GM12878 (cell line): ENCODE results near the gene NOS3. TPM values are rescaled to one million over a fixed set of nuclear protein-coding genes. Genes with fewer than 3 reads are reported as not detected.

Source experiments
- ATAC-seq: fragments of 200-7000 bp; cut with Tn5 transposase; 3 replicates; pipeline ENCODE4 v1.9.1; 2020; ENCODE audit warnings: mild to moderate bottlenecking, moderate library complexity
- BruUV-seq: library from RNA; stranded (reverse); fragments of 400-500 nt; replicated peaks from 2 replicates; lab custom pipeline; 2021; lab: Mats Ljungman, UMichigan
- CTCF ChIA-PET: fragments of 300-600 bp; sonication (Branson Sonifier 250); formaldehyde crosslinking; extraction: SDS; loops from one replicate; lab custom pipeline; 2021; ENCODE audit warnings: inconsistent platforms; lab: Yijun Ruan, JAX
- POLR2A ChIA-PET: fragments of 350-600 bp; formaldehyde crosslinking; extraction: SDS; loops from one replicate; lab custom pipeline; 2021; ENCODE audit warnings: inconsistent platforms; lab: Charles Lee
- RAD21 ChIA-PET: fragments of 300-600 bp; sonication (Branson Sonifier 250); formaldehyde crosslinking; loops from one replicate; lab custom pipeline; 2023; ENCODE audit warnings: antibody characterized with exemption; ENCODE audit not compliant: unreplicated experiment; lab: Charles Lee
- SMC1A ChIA-PET: fragments of 300-600 bp; sonication (Branson Sonifier 250); formaldehyde crosslinking; loops from one replicate; lab custom pipeline; 2023; ENCODE audit not compliant: unreplicated experiment, uncharacterized antibody; lab: Charles Lee
- DNase-seq: peaks from one replicate; pipeline ENCODE4 v3.0.0-alpha.2; 2011; ENCODE audit warnings: low read depth, low spot score
- FAIRE-seq: peaks from 3 replicates; lab custom pipeline; 2011; peaks lifted over from hg19 to GRCh38; lab: Jason Lieb, UNC
- H2AFZ ChIP-seq: 2 replicates; pipeline ENCODE4 v1.6.0; 2011; ENCODE audit warnings: low read depth, low read length, control low read depth; ENCODE audit not compliant: control insufficient read depth
- H3K27ac ChIP-seq: 2 replicates; pipeline ENCODE4 v1.5.1; 2011; ENCODE audit warnings: control low read depth; ENCODE audit not compliant: control insufficient read depth, insufficient read depth
- H3K27me3 ChIP-seq, 2 experiments: replicated peaks in 1 of 2; 2 replicates each; pipeline versions ENCODE4 v1.6.0 to v1.6.1; 2011; ENCODE audit warnings: low read length in 1 of 2; ENCODE audit not compliant: control insufficient read depth in 2 of 2, insufficient read depth in 2 of 2
- H3K36me3 ChIP-seq, 2 experiments: 2 replicates each; pipeline ENCODE4 v1.5.1; 2011; ENCODE audit warnings: low read length in 1 of 2; ENCODE audit not compliant: control insufficient read depth in 2 of 2, insufficient read depth in 2 of 2
- H3K4me1 ChIP-seq: 2 replicates; pipeline ENCODE4 v1.6.1; 2011; ENCODE audit warnings: mild to moderate bottlenecking, low read length, moderate library complexity, mixed read lengths; ENCODE audit not compliant: control insufficient read depth, insufficient read depth
- H3K4me2 ChIP-seq: 2 replicates; pipeline ENCODE4 v1.6.0; 2011; ENCODE audit warnings: control low read depth; ENCODE audit not compliant: control insufficient read depth, insufficient read depth
- H3K4me3 ChIP-seq: fragments of 200-600 bp; sonication (generic); 2 replicates; pipeline ENCODE4 v1.5.1; 2016
- H3K79me2 ChIP-seq: 2 replicates; pipeline ENCODE4 v1.6.0; 2011; ENCODE audit warnings: low read length; ENCODE audit not compliant: control insufficient read depth, insufficient read depth
- H3K9ac ChIP-seq: 2 replicates; pipeline ENCODE4 v1.8.0; 2011; ENCODE audit warnings: low read length, control low read depth, mixed read lengths; ENCODE audit not compliant: control insufficient read depth, insufficient read depth
- H3K9me3 ChIP-seq: replicated peaks from 3 replicates; pipeline ENCODE4 v1.5.1; 2011; ENCODE audit warnings: mild to moderate bottlenecking, low read length; ENCODE audit not compliant: control insufficient read depth, insufficient read depth
- H4K20me1 ChIP-seq: 2 replicates; pipeline ENCODE4 v1.6.0; 2011; ENCODE audit not compliant: control insufficient read depth, insufficient read depth
- FOXM1 ChIP-seq: IDR thresholded peaks from 2 replicates; pipeline ENCODE4 v1.6.1; 2012; ENCODE audit warnings: low read depth, mild to moderate bottlenecking, inconsistent platforms, low read length, moderate library complexity
- RCOR1 ChIP-seq: conservative IDR thresholded peaks from 2 replicates; pipeline ENCODE4 v1.6.1; 2012; ENCODE audit warnings: low read depth, low read length, improper control_type of control experiment
- SREBF2 ChIP-seq: IDR thresholded peaks from 2 replicates; pipeline ENCODE4 v1.6.1; 2012; ENCODE audit warnings: mild to moderate bottlenecking, low read length
- WGBS: methylation state at CpG from one replicate; pipeline ENCODE4 v1.1.6; 2016; ENCODE audit warnings: low lambda C conversion rate; ENCODE audit not compliant: insufficient replicate concordance, insufficient coverage; ENCODE audit errors: missing lambda C conversion rate; 5-methylcytosine and 5-hydroxymethylcytosine counted together
- in situ Hi-C: fragments of 300-500 bp; cut with MboI; formaldehyde crosslinking; loops from 9 replicates; pipeline ENCODE4 v1.14.3; 2018; ENCODE audit warnings: mixed read lengths
- intact Hi-C: fragments of 100-400 bp; cut with micrococcal nuclease; formaldehyde crosslinking; loops from one replicate; pipeline ENCODE4 v1.14.2; 2022; ENCODE audit not compliant: unreplicated experiment
- polyA plus RNA-seq, 11 experiments: library from polyadenylated mRNA; depleted of rRNA in 4 of 11; unstranded in 6 of 11; stranded (reverse) in 5 of 11; fragments of >200 nt; fragmentation: Nextera tagmentation in 4 of 11; fragmentation: Illumina TruSeq in 1 of 11; extraction: Ambion mirVana in 4 of 11; extraction: Trizol in 1 of 11; gene quantifications; 1 replicate in 1 of 11; 2 replicates in 10 of 11; pipeline versions ENCODE4 v1.2.1 to v1.2.3, GENCODE V29; 2011 to 2016; ENCODE audit warnings: inconsistent platforms in 2 of 11, missing spikeins in 2 of 11, low read depth in 1 of 11
- total RNA-seq, 4 experiments: library from RNA; depleted of rRNA in 3 of 4; stranded (reverse); fragments of >200 nt in 3 of 4; fragmentation: Illumina TruSeq in 1 of 4; extraction: Trizol in 1 of 4; gene quantifications; 2 replicates each; pipeline versions ENCODE4 v1.2.1 to v1.2.3, GENCODE V29; 2013 to 2021
- TF ChIP-seq, protein P1 (sequence below): IDR thresholded peaks from 2 replicates; pipeline ENCODE4 v1.6.1; 2011; ENCODE audit warnings: borderline replicate concordance, low read depth, mild to moderate bottlenecking, moderate library complexity, mixed read lengths, low read length; ENCODE audit not compliant: insufficient read depth; ENCODE audit errors: extremely low read length
- TF ChIP-seq, protein P2 (sequence below): fragments of 450-650 bp; formaldehyde crosslinking; IDR thresholded peaks from 2 replicates; pipeline ENCODE4 v1.4.0; 2022; ENCODE audit warnings: mild to moderate bottlenecking, moderate library complexity

The NOS3 gene
- total and polyA plus RNA-seq, 10 of the 15 experiments (the other 5 are each of a cell fraction or from before 2014, with no cell fraction given): 0.06 to 0.92 (median 0.30) TPM; not detected in 3

DNA sequence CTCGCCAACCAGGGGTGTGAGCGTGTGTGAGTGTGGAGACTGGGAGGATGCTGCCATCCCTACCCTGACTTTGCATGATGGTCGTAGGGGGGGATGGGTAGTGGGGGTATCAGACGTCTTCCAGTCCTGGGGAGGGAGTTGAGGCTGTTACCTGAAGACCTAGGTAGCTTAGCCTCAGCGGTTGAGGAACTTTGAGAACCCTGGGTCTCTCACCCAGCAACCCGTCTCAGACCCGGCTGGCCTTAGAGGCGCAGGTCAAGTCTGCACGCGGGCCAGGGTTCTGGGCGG, 71.2 kb downstream of the NOS3 start:
- TF ChIP-seq SREBF2 (no peak), RCOR1 (no peak), FOXM1 (no peak)
- TF ChIP-seq, all 136 proteins: peak for 0
- FAIRE-seq (no peak), DNase-seq (no peak), ATAC-seq (no peak)
- ChIA-PET CTCF (no interaction called here), SMC1A (no interaction called here), RAD21 (no interaction called here), POLR2A (no interaction called here)
- Histone ChIP-seq H4K20me1 (no peaks in the 10 kb centered on the region), H3K9me3 (no peaks in the 10 kb centered on the region), H3K4me2 (no peak overlapping the region), H3K36me3 (peaks cover under 1 to 7% of the 10 kb centered on the region in 2 experiments; a peak in 3 of 4 replicates), H3K27me3 (no peaks in the 10 kb centered on the region), H3K4me3 (no peak overlapping the region), H3K4me1 (peaks cover 18% of the 10 kb centered on the region), H3K9ac (no peak overlapping the region), H2AFZ (no peak overlapping the region), H3K27ac (no peak overlapping the region), H3K79me2 (peaks cover 21% of the 10 kb centered on the region)
- intact Hi-C loops (no loop called here), in situ Hi-C loops (no loop called here)
- BruUV-seq: no TSS peak
- 92% methylated on average over 11 of the region's 11 CpGs for WGBS

DNA sequence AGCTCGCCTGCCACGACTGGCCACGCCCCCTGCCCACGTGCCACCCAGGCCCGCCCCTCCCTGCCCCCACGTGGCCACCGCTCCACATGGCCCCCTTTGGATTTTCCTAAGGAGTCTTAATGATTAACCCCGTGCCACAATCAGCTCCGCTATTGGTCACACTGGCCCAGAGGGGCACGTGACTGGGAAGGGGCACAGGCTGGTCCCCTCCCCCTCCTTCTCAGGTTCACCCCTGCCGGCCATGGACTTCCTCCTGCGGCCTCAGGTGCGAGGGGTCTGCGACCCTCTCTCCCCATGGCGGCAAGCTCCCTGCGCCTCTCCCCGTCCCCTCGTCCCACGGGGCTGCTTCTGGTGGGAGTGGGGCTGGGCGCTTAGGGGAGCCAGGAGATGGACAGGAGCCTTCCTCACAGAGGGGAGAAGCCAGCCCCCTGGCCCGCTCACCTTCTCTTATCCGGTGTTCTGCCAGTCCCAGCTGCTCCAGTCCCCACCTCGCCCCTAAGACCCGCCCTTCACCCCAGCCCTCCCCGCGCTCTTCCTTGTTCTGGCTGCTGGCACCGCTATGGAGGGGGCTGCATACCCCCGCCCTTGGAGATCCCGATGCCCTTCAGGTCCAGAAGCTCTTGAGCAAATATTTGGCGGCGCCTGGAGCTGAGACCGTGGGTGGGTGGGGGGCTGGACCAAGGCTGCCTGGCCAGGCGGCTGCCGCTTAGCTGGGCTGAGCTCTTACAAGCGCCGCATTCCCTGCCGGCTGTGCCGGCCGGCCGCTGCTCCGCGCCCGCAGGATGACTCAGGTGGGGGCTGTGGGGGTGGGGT, 71.8 kb downstream of the NOS3 start:
- in situ Hi-C loops (no loop called here), intact Hi-C loops (no loop called here)
- H3K27me3 ChIP-seq: no peaks in the 10 kb centered on the region
- peaks cover 6 to 10% of the 10 kb centered on the region in 2 experiments; a peak in 3 of 4 replicates for H3K36me3 ChIP-seq
- peaks cover 15% of the 10 kb centered on the region for H3K4me1 ChIP-seq
- DNase-seq (no peak), ATAC-seq (no peak), FAIRE-seq (no peak)
- BruUV-seq: no TSS peak
- no peak overlapping the region for H2AFZ ChIP-seq
- no peak overlapping the region for H3K9ac ChIP-seq
- H3K79me2 ChIP-seq: peaks cover 19% of the 10 kb centered on the region
- POLR2A ChIA-PET: interaction anchor here (0.7 kb wide), 1 partner anchor 23 kb away, joined by 5 read pairs; no protein-coding TSS in a partner anchor
- RAD21 ChIA-PET: no interaction called here
- CTCF ChIA-PET: interaction anchor here (0.6 kb wide), 1 partner anchor 1408 kb away, joined by 3 read pairs; no protein-coding TSS in a partner anchor
- H3K4me3 ChIP-seq: no peak overlapping the region
- WGBS: 94% methylated on average over 39 of the region's 43 CpGs
- SMC1A ChIA-PET: interaction anchor here (0.6 kb wide), 1 partner anchor 27 kb away, joined by 3 read pairs; no protein-coding TSS in a partner anchor
- no peaks in the 10 kb centered on the region for H4K20me1 ChIP-seq
- H3K9me3 ChIP-seq: no peaks in the 10 kb centered on the region
- TF ChIP-seq, protein P1, sequence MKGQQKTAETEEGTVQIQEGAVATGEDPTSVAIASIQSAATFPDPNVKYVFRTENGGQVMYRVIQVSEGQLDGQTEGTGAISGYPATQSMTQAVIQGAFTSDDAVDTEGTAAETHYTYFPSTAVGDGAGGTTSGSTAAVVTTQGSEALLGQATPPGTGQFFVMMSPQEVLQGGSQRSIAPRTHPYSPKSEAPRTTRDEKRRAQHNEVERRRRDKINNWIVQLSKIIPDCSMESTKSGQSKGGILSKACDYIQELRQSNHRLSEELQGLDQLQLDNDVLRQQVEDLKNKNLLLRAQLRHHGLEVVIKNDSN: peak; percentile 31
- TF ChIP-seq, protein P2, sequence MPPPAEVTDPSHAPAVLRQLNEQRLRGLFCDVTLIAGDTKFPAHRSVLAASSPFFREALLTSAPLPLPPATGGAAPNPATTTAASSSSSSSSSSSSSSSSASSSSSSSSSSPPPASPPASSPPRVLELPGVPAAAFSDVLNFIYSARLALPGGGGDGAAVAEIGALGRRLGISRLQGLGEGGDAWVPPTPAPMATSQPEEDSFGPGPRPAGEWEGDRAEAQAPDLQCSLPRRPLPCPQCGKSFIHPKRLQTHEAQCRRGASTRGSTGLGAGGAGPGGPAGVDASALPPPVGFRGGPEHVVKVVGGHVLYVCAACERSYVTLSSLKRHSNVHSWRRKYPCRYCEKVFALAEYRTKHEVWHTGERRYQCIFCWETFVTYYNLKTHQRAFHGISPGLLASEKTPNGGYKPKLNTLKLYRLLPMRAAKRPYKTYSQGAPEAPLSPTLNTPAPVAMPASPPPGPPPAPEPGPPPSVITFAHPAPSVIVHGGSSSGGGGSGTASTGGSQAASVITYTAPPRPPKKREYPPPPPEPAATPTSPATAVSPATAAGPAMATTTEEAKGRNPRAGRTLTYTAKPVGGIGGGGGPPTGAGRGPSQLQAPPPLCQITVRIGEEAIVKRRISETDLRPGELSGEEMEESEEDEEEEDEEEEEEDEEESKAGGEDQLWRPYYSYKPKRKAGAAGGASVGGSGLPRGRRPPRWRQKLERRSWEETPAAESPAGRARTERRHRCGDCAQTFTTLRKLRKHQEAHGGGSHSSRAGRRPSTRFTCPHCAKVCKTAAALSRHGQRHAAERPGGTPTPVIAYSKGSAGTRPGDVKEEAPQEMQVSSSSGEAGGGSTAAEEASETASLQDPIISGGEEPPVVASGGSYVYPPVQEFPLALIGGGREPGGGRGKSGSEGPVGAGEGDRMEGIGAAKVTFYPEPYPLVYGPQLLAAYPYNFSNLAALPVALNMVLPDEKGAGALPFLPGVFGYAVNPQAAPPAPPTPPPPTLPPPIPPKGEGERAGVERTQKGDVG: no peak
- H3K4me2 ChIP-seq: no peak overlapping the region
- no peak overlapping the region for H3K27ac ChIP-seq
